Subcutaneous adipose tissue (tissue), 4 donors: ENCODE measurements around the gene WDR7. TPM values are rescaled to one million over a fixed set of nuclear protein-coding genes. Genes with fewer than 3 reads are reported as not detected.

ENCODE experiments used
- CTCF ChIP-seq: fragments of 450-650 bp; IDR thresholded peaks from one replicate; pipeline ENCODE4 v1.5.1; 2016; ENCODE audit warnings: low read depth, mild to moderate bottlenecking, control low read depth, antibody characterized with exemption, moderate library complexity
- total RNA-seq, 4 donors: library from RNA; depleted of rRNA; stranded (reverse); fragments of >200 nt; gene quantifications; one replicate each; pipeline ENCODE4 v1.1.0, GENCODE V29; 2016

WDR7 gene
- total RNA-seq, 4 donors from 2014 or later = 28.7 to 46.1 (median 37.4) TPM

GRCh38 chr18:56672981-56673380 is 21.8 kb downstream of the WDR7 start:
- TF ChIP-seq CTCF = no peak

GRCh38 chr18:56676639-56677038 is 25.5 kb downstream of the WDR7 start:
- TF ChIP-seq CTCF = no peak

- no peak for TF ChIP-seq CTCF
Observed at GRCh38 chr18:56678836-56679565, 27.8 kb downstream of the WDR7 start.

- TF ChIP-seq CTCF = no peak
Observed at GRCh38 chr18:56684277-56684676, 33.1 kb downstream of the WDR7 start.

- no peak for TF ChIP-seq CTCF
Observed at GRCh38 chr18:56691530-56691929, 40.4 kb downstream of the WDR7 start.

GRCh38 chr18:56696966-56697365 is 45.8 kb downstream of the WDR7 start:
- no peak for TF ChIP-seq CTCF

- TF ChIP-seq CTCF = no peak
Observed at GRCh38 chr18:56702946-56703345, 51.8 kb downstream of the WDR7 start.
